Omental fat pad (tissue), 4 donors: ENCODE data around the gene RNF217. TPM values are rescaled to one million over a fixed set of nuclear protein-coding genes. Genes with fewer than 3 reads are reported as not detected.

Experiments used
- ATAC-seq: fragments of 150-250 bp; one replicate; pipeline ENCODE4 v1.9.1; 2016; ENCODE audit warnings: mild to moderate bottlenecking, moderate library complexity; ENCODE audit not compliant: low FRiP score
- DNase-seq: peaks from one replicate; pipeline ENCODE4 v3.0.0-alpha.2; 2019; ENCODE audit warnings: low spot score
- total RNA-seq, 4 donors: library from RNA; depleted of rRNA; stranded (reverse); fragments of >200 nt; gene quantifications; one replicate each; pipeline ENCODE4 v1.1.0, GENCODE V29; 2016
- TF ChIP-seq, protein P1 (sequence below), 3 donors: fragments of 450-650 bp; IDR thresholded peaks; one replicate each; pipeline ENCODE4 v1.5.1; 2016 to 2017; ENCODE audit warnings: antibody characterized with exemption in 3 of 3, mild to moderate bottlenecking in 3 of 3, moderate library complexity in 2 of 3

RNF217 gene
- total RNA-seq, 4 donors from 2014 or later, result 30.7 to 61.1 (median 38.4) TPM

DNA sequence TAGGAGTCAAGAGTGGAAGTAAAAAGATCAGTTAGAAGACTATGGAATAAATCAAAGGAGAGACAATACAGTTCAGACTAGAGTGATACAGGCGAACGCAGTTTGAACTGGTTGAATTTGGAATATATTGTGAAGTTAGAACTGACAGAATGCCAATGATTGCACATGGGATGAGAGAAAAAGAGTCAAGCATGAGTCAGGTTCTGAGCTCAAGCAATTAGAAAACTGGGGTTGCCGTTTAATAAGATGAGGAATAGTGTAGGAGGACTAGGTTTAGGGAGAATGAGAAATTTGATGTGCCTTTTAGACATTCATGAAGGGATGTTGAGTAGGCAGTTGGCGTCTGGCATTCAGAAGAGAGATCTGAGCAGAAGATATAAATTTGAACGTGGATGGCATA lies 8.0 kb downstream of the RNF217 start:
- DNase-seq (no peak), ATAC-seq (no peak)
- TF ChIP-seq, protein P1, sequence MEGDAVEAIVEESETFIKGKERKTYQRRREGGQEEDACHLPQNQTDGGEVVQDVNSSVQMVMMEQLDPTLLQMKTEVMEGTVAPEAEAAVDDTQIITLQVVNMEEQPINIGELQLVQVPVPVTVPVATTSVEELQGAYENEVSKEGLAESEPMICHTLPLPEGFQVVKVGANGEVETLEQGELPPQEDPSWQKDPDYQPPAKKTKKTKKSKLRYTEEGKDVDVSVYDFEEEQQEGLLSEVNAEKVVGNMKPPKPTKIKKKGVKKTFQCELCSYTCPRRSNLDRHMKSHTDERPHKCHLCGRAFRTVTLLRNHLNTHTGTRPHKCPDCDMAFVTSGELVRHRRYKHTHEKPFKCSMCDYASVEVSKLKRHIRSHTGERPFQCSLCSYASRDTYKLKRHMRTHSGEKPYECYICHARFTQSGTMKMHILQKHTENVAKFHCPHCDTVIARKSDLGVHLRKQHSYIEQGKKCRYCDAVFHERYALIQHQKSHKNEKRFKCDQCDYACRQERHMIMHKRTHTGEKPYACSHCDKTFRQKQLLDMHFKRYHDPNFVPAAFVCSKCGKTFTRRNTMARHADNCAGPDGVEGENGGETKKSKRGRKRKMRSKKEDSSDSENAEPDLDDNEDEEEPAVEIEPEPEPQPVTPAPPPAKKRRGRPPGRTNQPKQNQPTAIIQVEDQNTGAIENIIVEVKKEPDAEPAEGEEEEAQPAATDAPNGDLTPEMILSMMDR (IDR thresholded peaks at IDR 0.05), result no peak

DNA sequence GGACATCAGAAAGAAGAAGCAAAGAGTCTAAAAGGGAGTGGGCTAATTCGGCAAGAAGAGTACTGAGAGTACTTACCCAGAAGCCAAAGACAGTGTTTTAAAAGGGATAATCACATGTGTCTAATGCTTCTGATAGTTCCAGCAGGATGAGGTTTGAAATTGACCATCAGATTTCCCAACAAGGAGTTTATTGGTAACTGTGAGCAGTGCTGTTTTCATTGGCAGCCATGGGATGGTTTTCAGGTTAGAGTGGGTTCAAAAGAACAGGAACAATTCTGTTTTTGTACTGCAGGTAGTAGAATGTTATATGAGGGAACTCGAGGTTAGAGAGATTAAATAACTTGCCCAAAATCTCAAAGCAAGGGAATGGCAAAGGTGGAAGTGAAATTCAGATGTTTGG lies 8.5 kb downstream of the RNF217 start:
- ATAC-seq (no peak), DNase-seq (no peak)
- TF ChIP-seq, protein P1 (IDR thresholded peaks at IDR 0.05), result no peak

DNA sequence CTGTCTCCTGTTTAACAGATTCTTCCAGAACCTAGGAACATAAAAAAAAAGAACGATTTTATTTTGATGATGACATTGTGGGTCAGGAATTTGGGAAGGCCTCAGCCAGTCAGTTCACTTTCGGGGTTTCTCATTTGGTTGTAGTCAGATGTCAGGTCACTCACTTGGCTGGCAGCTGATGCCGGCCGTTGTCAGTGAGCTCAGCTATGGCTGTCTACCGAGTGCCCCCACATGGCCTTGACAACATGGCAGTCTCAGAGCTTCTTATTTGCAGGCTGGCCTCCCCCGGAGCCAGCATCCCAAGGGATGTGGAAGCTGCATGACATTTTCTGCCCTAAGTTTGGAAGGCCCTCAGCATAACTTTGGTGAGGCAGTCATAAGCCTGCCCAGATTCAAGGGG lies 11.5 kb downstream of the RNF217 start:
- no peak for ATAC-seq
- TF ChIP-seq, protein P1 (IDR thresholded peaks at IDR 0.05), result no peak
- no peak for DNase-seq

DNA sequence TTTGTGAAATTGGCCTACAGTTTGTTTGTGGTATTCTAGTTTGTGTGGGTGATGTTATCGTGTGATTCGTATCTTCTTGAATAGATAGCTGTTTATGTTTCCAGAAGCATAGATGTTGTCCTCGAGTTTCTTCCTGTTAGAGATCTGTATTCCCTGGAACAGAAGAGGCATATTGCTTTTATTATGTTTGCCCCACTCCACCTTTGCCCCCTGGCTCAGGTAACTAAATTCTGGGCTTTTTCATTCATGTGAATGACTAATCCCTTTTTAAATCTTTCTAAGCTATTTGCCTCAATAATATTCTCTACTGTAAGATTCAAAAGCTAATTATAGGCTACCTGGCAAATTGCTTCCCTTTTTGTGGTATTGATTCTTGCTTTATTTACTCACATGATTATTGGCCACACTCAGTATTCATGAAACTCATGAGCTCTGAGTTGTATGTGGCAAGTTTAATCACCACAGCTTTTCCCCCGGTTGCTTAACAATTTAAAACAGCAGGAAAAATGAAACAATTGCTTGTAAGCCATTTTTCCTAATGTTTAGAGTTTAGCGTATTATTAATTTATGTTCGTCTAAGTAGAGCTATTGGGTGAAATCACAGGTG lies 12.6 kb downstream of the RNF217 start:
- no peak for DNase-seq
- ATAC-seq, result no peak
- TF ChIP-seq, protein P1 (IDR thresholded peaks at IDR 0.05), result no peak

DNA sequence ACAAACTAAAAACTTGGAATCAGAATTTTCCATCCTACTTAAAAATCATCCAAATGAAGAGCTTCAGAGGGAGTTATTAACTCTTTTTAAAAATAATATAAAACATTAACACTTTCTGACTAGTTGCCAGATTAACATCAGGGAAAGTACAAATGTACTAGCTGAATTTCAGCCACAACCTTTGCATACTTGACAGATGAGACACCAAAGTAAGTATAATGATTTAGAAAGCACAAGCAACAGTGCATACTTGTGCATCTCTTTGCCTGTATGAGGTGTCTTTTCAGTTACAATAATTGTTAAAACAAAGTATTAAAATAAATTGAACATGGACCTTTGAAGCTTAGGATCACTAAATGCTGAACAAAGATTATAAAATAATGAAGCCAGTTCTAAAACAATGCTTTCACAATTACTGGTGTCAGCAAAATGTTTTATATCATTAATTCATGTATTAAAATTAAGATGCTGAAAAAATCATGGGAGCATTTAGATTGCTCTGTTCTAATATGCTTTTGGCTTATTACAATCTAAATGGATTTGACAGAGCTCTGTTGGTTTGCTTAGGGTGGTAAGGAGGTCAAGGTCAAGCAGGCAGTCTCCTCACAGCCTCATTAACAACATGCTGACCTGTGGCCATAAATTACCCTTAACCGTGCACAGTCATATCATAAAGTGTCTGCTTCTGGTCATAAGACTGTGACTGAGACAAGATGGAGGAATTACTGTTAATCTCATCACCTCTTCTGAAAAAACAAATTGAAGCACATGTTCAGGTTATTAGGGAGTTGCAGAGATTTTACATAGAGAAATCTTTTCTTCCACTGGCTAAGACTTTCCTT lies 15.1 kb downstream of the RNF217 start:
- DNase-seq (no peak), ATAC-seq (no peak)
- TF ChIP-seq, protein P1 (IDR thresholded peaks at IDR 0.05), result no peak

DNA sequence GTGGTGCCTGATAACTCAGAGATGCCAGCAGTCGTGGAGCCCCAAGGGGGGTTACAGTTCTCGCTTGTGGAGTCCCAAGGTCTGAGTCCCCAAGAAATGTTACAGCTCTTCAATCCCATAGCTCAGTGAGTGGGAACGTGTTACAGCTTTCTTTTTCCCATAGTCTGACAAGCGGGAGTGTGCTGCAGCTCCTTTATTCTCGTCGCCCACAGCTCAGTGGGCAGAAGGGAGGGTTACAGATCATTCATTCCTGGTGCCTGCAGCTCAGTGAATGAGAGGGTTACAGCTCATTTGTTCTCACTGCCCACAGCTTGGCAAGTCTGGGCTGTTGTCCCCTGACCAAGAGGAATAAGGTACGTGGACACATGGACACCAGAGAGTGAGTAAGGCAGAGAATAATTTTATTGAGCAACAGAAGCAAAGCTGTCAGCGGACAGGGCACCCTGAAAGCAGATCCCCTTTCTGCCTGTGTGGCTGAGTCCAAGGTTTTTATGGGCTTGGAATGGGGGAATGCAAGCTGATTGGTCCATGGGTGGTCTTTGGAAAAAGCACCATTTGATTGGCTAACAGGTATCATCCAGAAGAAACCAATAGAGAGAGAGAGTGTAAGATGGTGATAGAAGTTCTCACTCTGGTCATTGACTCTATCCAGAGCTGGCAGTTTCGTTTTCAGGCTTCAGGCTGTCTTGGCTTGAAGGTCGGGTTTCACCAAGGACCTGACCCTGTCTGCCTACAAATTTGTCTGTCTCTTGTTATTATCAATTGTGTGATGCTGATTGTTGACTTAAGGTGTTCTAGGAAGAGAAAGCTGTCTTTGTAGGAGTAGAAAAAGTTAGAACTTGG lies 16.4 kb downstream of the RNF217 start:
- DNase-seq, result no peak
- no peak for ATAC-seq

More for the DNA sequence above, 16.4 kb downstream of the RNF217 start:
- TF ChIP-seq, protein P1 (IDR thresholded peaks at IDR 0.05), result no peak
